Nephron (organoid): ENCODE results near the gene STAC2.
A peak's percentile ranks its signal among the peaks of the same experiment; 100 is the strongest.

Source experiments
- H3K27ac Mint-ChIP-seq, 3 experiments: 2 replicates each; pipeline ENCODE4 v1.8.0; 2020; ENCODE audit warnings: mixed read lengths in 3 of 3, mild to moderate bottlenecking in 2 of 3, moderate library complexity in 1 of 3
- H3K27me3 Mint-ChIP-seq: 2 replicates; pipeline ENCODE4 v1.8.0; 2021; ENCODE audit warnings: low read depth, mild to moderate bottlenecking, moderate library complexity, mixed read lengths
- H3K36me3 Mint-ChIP-seq: 2 replicates; pipeline ENCODE4 v1.8.0; 2020; ENCODE audit warnings: low read depth, mixed read lengths
- H3K4me1 Mint-ChIP-seq: 2 replicates; pipeline ENCODE4 v1.8.0; 2020; ENCODE audit warnings: mixed read lengths
- H3K4me3 Mint-ChIP-seq, 3 experiments: 2 replicates each; pipeline ENCODE4 v1.8.0; 2020; ENCODE audit warnings: mild to moderate bottlenecking in 3 of 3, mixed read lengths in 3 of 3, moderate library complexity in 2 of 3
- H3K9me3 Mint-ChIP-seq: 2 replicates; pipeline ENCODE4 v1.8.0; 2020; ENCODE audit warnings: mixed read lengths
- CTCF ChIP-seq, 3 experiments: fragments of 200-600 bp; sonication (generic); IDR thresholded peaks; one replicate each; pipeline ENCODE4 v1.5.0; 2021; ENCODE audit warnings: antibody characterized with exemption in 3 of 3; ENCODE audit not compliant: unreplicated experiment in 3 of 3

The STAC2 gene

GRCh38 chr17:39165841-39166349 lies 59.9 kb downstream of the STAC2 start, which contains the start of gene ARL5C:
TSS of gene ARL5C (minus strand) at chr17:39166161. CDS start at chr17:39165760, 401 bp downstream.
- Mint-ChIP-seq H3K36me3 (no peaks in the 10 kb centered on the region), H3K4me3 (peak within 1 kb of the TSS; percentile 84 to 88 (median 87)), H3K27ac (peak within 1 kb of the TSS in 2 of 3 experiments; percentile 2 to 9), H3K4me1 (peaks cover 19% of the 10 kb centered on the region), H3K27me3 (peaks cover 46% of the 10 kb centered on the region), H3K9me3 (no peaks in the 10 kb centered on the region)
- TF ChIP-seq CTCF (IDR thresholded peaks at IDR 0.05; ENCODE audit: unreplicated experiment in 3 of 3) = no peak

GRCh38 chr17:39165178-39165840 lies 60.4 kb downstream of the STAC2 start:
- TF ChIP-seq CTCF (IDR thresholded peaks at IDR 0.05; ENCODE audit: unreplicated experiment in 3 of 3) = no peak
- peak overlapping the region in 2 of 3 experiments; percentile 2 to 9 for H3K27ac Mint-ChIP-seq
- no peaks in the 10 kb centered on the region for H3K36me3 Mint-ChIP-seq
- H3K4me3 Mint-ChIP-seq = peak overlapping the region; percentile 84 to 88 (median 87)
- peaks cover 19% of the 10 kb centered on the region for H3K4me1 Mint-ChIP-seq
- no peaks in the 10 kb centered on the region for H3K9me3 Mint-ChIP-seq
- H3K27me3 Mint-ChIP-seq = peaks cover 46% of the 10 kb centered on the region

- Mint-ChIP-seq H3K4me1 (peaks cover 19% of the 10 kb centered on the region), H3K27me3 (peaks cover 46% of the 10 kb centered on the region), H3K4me3 (peak overlapping the region; percentile 84 to 88 (median 87)), H3K27ac (peak overlapping the region in 2 of 3 experiments; percentile 2 to 9), H3K36me3 (no peaks in the 10 kb centered on the region), H3K9me3 (no peaks in the 10 kb centered on the region)
- peak; percentile 55 to 74 (median 67) for TF ChIP-seq CTCF (IDR thresholded peaks at IDR 0.05; ENCODE audit: unreplicated experiment in 3 of 3)
These were observed 61.0 kb downstream of the STAC2 start for GRCh38 chr17:39164675-39165143.

GRCh38 chr17:39161962-39162361 lies 63.8 kb downstream of the STAC2 start:
- TF ChIP-seq CTCF (IDR thresholded peaks at IDR 0.05; ENCODE audit: unreplicated experiment in 3 of 3) = no peak
- Mint-ChIP-seq H3K4me3 (peak overlapping the region in 1 of 3 experiments; percentile 45), H3K36me3 (no peaks in the 10 kb centered on the region), H3K4me1 (peaks cover 13% of the 10 kb centered on the region), H3K27ac (no peak overlapping the region), H3K27me3 (peaks cover 38% of the 10 kb centered on the region), H3K9me3 (no peaks in the 10 kb centered on the region)
